Astrocyte of the spinal cord (primary cell): Measurements from ENCODE around the gene GAB1.

Experiments used
- DNase-seq: peaks from one replicate; pipeline ENCODE4 v3.0.0; 2011; ENCODE audit warnings: low read depth, low spot score
- H3K4me3 ChIP-seq: 2 replicates; pipeline ENCODE4 v1.5.1; 2011; ENCODE audit warnings: low read depth, mild to moderate bottlenecking, low read length, moderate library complexity
- in situ Hi-C: cut with HindIII; loops from 2 replicates; pipeline ENCODE4 v1.10.0; 2017; ENCODE audit warnings: low sequenced_read_pairs
- TF ChIP-seq, protein P1 (sequence below): IDR thresholded peaks from 2 replicates; pipeline ENCODE4 v1.5.1; 2012; ENCODE audit warnings: low read depth, mild to moderate bottlenecking, low read length, inconsistent platforms

GAB1 gene

DNA sequence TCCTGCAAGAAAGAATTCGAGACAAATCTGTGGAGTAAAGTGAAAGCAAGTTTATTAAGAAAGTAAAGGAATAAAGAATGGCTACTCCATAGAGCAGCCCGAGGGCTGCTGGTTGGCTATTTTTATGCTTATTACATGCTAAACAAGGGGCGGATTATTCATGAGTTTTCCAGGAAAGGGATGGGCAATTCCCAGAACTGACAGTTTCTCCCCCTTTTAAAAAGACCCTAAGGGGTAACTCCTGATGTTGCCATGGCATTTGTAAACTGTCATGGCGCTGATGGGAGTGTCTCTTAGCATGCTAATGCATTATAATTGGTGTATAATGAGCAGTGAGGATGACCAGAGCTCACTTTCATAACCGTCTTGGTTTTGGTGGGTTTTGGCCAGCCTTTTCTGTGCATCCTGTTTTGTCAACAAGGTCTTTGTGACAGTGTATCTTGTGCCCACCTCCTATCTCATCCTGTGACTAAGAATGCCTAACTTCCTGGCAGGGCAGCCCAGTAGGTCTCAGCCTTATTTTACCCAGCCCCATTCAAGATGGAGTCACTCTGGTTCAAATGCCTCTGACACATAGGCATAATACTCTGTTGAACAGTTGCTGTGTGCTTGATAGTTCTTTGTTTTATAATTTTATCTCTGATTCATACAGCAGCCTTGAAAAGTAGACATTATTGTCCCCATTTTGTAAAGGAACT, 25.8 kb downstream of the GAB1 start:
- TF ChIP-seq, protein P1, sequence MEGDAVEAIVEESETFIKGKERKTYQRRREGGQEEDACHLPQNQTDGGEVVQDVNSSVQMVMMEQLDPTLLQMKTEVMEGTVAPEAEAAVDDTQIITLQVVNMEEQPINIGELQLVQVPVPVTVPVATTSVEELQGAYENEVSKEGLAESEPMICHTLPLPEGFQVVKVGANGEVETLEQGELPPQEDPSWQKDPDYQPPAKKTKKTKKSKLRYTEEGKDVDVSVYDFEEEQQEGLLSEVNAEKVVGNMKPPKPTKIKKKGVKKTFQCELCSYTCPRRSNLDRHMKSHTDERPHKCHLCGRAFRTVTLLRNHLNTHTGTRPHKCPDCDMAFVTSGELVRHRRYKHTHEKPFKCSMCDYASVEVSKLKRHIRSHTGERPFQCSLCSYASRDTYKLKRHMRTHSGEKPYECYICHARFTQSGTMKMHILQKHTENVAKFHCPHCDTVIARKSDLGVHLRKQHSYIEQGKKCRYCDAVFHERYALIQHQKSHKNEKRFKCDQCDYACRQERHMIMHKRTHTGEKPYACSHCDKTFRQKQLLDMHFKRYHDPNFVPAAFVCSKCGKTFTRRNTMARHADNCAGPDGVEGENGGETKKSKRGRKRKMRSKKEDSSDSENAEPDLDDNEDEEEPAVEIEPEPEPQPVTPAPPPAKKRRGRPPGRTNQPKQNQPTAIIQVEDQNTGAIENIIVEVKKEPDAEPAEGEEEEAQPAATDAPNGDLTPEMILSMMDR: no peak
- no peak overlapping the region for H3K4me3 ChIP-seq
- no peak for DNase-seq
- in situ Hi-C loops: no loop called here

DNA sequence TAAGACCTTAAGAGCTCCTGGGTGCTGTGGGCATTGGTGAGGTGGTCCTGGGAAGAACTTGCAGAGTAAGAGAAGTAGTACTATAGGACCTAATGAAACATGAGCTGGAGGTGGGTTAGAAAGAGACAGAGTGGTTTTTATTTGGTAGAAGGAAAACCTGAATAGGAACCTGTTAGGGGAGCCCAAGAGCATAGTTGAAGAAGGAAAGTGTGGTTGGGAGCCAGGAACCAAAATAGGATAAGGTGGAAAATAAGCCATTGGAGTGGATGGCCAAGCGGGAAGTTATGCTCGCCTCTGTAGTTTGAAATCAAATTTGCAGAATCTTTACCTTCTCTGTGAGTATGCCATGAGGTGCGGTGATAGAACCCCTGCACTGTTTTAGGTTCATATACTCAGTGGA, 26.7 kb downstream of the GAB1 start:
- in situ Hi-C loops: no loop called here
- no peak overlapping the region for H3K4me3 ChIP-seq
- DNase-seq: no peak
- TF ChIP-seq, protein P1: no peak

DNA sequence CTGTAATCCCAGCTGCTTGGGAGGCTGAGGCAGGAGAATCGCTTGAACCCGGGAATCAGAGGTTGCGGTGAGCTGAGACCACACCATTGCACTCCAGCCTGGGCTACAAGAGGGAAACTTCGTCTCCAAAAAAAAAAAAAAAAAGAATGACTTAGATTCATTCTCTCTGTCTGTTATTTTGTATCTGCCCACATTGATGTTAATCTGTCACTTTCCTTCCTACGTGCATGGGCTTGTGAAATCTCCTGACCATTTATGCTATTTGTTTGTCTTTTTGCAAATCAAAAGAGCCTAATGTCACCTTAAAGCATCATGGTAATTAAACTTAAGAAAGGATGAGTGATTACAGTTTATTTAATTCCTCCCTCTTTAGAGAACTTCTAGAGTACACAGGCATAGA, 27.4 kb downstream of the GAB1 start:
- DNase-seq: no peak
- TF ChIP-seq, protein P1: no peak
- in situ Hi-C loops: no loop called here
- H3K4me3 ChIP-seq: no peak overlapping the region

DNA sequence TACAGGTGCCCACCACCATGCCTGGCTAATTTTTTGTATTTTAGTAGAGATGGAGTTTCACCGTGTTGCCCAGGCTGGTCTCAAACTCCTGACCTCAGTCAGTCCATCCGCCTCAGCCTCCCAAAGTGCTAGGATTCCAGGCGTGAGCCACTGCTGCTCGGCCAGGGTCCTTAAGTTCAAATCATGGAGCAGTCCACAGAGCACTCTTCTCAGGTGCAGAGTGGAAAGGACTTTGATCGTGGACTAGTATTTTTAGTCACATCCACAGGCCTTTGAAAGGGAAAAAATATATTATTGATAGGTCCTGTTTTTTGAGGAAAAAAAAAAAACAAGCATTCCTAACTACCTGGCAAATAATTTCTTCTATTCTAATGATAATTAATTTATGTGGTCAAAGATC, 31.2 kb downstream of the GAB1 start:
- TF ChIP-seq, protein P1: no peak
- H3K4me3 ChIP-seq: no peak overlapping the region
- no peak for DNase-seq
- in situ Hi-C loops: no loop called here

DNA sequence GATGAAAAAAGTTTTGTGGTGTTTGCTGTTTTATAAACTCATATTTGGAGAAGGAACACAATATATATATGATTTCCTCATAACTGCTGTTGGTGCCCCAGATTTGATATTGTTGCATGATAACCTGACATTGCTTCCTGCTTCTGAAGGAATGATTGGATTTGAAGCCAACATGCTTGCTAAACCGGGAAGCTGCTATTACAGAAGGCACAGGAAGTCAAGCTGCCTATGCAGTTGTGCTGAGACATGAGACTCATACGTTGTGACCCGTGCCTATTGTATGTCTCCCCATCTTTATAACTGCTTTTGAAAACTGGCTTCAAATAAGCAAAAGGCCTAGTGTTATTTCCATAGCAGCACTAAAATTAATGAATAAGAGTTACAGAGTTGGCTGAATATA, 32.9 kb downstream of the GAB1 start:
- no peak for DNase-seq
- in situ Hi-C loops: no loop called here
- H3K4me3 ChIP-seq: no peak overlapping the region
- TF ChIP-seq, protein P1: no peak

DNA sequence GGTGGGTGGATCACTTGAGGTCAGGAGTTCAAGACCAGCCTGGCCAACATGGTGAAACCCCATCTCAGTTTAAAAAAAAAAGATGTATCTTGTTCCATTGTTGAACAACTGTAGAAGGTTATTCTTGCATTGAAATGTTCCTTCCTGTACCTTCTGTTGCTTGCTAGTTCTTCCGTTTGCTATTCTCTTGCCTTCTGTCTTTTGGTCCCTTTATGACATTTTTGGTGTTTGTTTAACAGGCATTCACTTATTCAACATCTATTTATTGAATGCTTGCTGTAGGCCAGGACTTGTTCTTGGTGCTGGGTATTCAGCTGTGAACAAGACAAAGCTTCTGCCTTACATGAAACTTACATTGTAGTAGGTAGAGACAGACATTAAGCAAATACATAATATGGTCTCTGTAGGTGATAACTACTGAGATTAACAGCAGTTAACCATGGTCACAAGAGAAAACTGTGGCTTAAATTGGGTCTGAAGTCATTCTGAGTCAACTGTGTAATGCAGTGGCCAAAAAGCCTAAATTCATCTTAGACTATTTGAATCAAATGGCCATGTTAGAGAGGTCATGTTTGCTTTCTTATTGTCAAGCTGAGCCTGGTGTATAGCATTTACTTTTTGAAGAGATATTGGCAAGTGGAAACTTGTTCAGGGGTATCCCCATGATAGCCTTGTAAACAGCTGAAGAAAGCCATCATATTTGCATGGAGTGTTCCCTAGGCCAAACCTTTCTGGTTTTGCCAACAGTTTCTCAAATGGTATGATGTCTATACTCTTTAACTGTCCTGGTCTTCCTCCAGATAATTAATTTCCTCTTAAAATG, 35.6 kb downstream of the GAB1 start:
- TF ChIP-seq, protein P1: no peak
- no peak overlapping the region for H3K4me3 ChIP-seq
- no peak for DNase-seq
- in situ Hi-C loops: no loop called here
